ENCODE measurements around the gene SVBP. TPM values are rescaled to one million over a fixed set of nuclear protein-coding genes. Genes with fewer than 3 reads are reported as not detected.

The SVBP gene
- total and polyA plus RNA-seq, 2 of the 8 experiments (the other 6 are each of a cell fraction or from before 2014, with no cell fraction given), result 29.7 to 30.2 TPM

- no peak; the same call in 1 of the 2 replicates for TF ChIP-seq SP4 (IDR thresholded peaks at IDR 0.05; ENCODE audit: low read length)
- peak; percentile 38 for TF ChIP-seq KDM5A (IDR thresholded peaks at IDR 0.05; ENCODE audit: low read length)
- no peak for TF ChIP-seq SAP30 (IDR thresholded peaks at IDR 0.05; ENCODE audit: insufficient read depth, insufficient replicate concordance, low read length)
- TF ChIP-seq HDAC2 (IDR thresholded peaks at IDR 0.05; ENCODE audit: borderline replicate concordance in 1 of 2, low read depth in 2 of 2, low read length in 2 of 2), result peak in 1 of 2 experiments; percentile 89; a peak in 1 of 4 replicates
- TF ChIP-seq CTCF (IDR thresholded peaks at IDR 0.05; ENCODE audit: control extremely low read depth in 1 of 3, insufficient read depth in 1 of 3, low read depth in 1 of 3, low read length in 3 of 3), result no peak
- TF ChIP-seq CREB1 (IDR thresholded peaks at IDR 0.05), result peak; percentile 52
- TF ChIP-seq TAF7 (optimal IDR thresholded peaks at IDR 0.05; ENCODE audit: borderline replicate concordance, low read depth, low read length), result no peak
Measured at GRCh38 chr1:42766741-42767509, 50.3 kb downstream of the SVBP start, which contains the start of the genes C1orf50 and P3H1 (continued).

Measured in H1 (cell line).